ENCODE results near the gene TAF11L14.
"Not testable (repeated sequence)": the region's sequence is repeated elsewhere in the genome, so short reads cannot be mapped to it uniquely, and the experiment has no call there.

Gene TAF11L14

DNA sequence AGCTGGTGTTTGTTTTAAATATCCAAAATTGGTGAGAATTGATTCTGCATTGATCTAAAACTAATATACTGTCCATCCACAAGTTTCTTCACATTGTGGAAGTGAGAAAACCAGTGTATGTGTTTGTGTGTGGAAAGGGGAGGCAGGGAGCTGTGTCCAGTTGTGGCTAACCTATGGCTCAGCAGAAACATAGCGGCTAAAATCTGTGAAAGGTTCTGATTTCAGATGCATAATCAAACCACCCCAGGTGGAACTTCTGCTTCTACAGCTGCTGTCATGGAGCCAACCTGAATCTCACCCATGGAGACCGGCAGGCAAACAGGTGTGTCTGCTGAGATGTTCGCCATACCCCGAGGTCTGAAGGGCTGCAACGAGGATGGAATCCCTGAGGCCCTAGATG is at the start of gene TAF11L14:
Gene TAF11L14, plus strand, starts transcription at position 301 of the 400 bp plus-strand sequence.
- DNase-seq (ENCODE audit: low spot score), result no peak

DNA sequence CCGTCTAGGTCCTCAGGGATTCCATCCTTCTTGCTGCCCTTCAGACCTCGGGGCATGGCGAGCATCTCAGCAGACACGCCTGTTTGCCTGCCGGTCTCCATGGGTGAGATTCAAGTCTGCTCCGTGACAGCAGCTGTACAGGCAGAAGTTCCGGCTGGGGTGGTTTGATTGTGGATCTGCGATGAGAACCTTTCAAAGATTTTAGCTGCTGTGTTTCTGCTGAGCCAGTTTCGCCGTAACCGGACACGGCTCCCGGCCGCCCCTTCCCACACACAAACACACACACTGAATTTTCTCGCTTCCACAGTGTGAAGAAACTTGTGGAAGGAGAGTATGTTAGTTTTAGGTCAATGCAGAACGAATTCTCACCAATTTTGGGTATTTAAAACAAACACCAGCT is 48.6 kb upstream of the TAF11L14 start, which contains the start of gene TAF11L7:
Gene TAF11L7, minus strand, starts transcription at position 101 of the 400 bp plus-strand sequence.
- not testable (repeated sequence) for DNase-seq (ENCODE audit: low spot score)

GRCh38 chr5:17590860-17591259 is 43.4 kb upstream of the TAF11L14 start, which contains the start of gene TAF11L8:
Gene TAF11L8 (minus strand): TSS chr5:17590960.
- not testable (repeated sequence) for DNase-seq (ENCODE audit: low spot score)

- DNase-seq (ENCODE audit: low spot score), result not testable (repeated sequence)
Observed at GRCh38 chr5:17594255-17594654, 40.0 kb upstream of the TAF11L14 start, which contains the start of gene TAF11L9. Gene TAF11L9 (minus strand): TSS chr5:17594394.

- not testable (repeated sequence) for DNase-seq (ENCODE audit: low spot score)
Observed at GRCh38 chr5:17597728-17598127, 36.5 kb upstream of the TAF11L14 start, which contains the start of gene TAF11L10. Gene TAF11L10 (minus strand): TSS chr5:17597828.

DNA sequence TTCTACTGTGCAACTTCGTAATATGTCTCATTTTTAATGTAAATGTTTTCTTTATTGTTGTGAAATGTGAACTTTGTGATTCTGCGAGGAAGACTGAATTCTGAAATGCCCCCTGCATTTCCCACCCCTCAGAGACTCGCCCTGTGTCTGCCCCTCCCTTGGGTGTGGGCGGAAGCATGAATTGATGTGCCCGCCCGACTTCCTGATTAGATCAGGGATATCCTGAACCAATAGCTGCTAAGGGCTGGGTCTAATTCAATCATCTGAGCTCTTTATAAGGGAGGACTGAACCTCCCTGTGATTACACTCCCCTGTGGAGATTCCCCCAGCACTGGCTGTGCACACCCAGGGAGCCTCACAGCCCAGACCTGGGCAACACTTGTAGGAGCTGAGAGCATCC is 30.4 kb upstream of the TAF11L14 start, which contains the start of gene TAF11L11:
Gene TAF11L11, plus strand, starts transcription at position 304 of the 400 bp plus-strand sequence.
- DNase-seq (ENCODE audit: low spot score), result not testable (repeated sequence)

GRCh38 chr5:17604951-17605350 is 29.3 kb upstream of the TAF11L14 start:
- DNase-seq (ENCODE audit: low spot score), result no peak

DNA sequence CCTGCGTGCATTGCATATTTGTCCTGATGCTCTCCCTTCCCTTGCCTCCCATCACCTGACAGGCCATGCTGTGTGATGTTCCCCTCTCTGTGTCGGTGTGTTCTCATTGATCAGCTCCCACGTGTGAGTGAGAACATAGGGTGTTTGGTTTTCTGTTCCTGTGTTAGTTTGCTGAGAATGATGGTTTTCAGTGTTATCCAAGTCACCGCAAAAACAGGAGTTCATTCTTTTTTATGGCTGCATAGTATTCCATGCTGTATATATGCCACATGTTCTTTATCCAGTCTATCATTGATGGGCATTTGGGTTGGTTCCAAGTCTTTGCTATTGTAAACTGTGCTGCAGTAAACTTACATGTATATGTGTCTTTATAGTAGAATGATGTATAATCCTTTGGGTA is 26.8 kb upstream of the TAF11L14 start:
- not testable (repeated sequence) for DNase-seq (ENCODE audit: low spot score)

DNA sequence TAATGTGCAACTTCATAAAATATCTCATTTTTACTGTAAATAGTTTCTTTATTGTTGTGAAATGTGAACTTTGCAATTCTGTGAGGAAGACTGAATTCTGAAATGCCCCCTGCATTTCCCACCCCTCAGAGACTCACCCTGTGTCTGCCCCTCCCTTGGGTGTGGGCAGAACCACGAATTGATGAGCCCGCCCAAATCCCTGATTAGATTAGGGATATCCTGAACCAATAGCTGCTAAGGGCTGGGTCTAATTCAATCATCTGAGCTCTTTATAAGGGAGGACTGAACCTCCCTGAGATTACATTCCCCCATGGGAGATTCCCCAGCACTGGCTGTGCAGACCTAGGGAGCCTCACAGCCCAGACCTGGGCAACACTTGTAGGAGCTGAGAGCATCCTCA is 24.2 kb upstream of the TAF11L14 start, which contains the start of gene TAF11L12:
Gene TAF11L12, plus strand, starts transcription at position 301 of the 400 bp plus-strand sequence.
- DNase-seq (ENCODE audit: low spot score), result not testable (repeated sequence)

GRCh38 chr5:17614872-17615605 is 19.2 kb upstream of the TAF11L14 start:
- DNase-seq (ENCODE audit: low spot score), result no peak

DNA sequence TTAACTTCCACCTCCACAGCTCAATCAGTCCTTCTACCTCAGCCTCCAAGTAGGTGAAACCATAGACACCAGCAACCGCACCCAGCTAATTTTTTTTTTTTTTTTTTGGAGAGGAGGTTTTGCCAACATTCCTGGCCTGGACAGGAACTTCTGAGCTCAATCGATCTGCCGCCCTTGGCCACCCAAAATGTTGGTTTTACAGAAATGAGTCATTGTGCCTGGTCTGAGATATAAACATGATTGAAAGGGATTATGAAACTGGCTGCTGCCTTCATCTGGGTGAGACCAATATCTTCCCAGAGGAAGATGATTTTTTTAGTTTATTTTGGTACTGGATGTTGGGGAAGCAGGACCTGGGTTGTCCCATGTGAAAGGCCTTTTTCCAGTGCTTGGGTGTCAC is 14.9 kb upstream of the TAF11L14 start:
- DNase-seq (ENCODE audit: low spot score), result no peak

DNA sequence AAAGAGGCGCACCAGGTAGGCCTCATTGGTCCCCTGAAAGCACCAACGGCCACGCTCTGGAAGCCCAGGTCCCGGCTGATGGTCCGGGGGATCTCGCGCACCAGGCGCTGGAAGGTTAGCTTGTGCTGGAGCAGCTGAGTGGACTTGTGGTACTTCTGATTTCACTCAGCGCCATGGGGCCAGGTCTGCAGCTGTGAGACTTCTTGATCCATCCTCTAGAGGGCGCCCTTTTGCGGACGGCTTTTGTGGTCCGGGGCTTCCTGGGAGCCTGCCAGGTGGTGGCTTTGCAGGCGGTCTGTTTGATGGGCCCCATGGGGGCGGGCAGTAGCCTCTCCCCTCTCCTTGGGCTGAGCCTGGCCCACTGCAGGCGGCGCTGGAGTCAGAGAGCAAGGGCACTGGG is 13.6 kb upstream of the TAF11L14 start:
- no peak for DNase-seq (ENCODE audit: low spot score)

GRCh38 chr5:17625686-17626085 is 8.6 kb upstream of the TAF11L14 start:
- DNase-seq (ENCODE audit: low spot score), result no peak

DNA sequence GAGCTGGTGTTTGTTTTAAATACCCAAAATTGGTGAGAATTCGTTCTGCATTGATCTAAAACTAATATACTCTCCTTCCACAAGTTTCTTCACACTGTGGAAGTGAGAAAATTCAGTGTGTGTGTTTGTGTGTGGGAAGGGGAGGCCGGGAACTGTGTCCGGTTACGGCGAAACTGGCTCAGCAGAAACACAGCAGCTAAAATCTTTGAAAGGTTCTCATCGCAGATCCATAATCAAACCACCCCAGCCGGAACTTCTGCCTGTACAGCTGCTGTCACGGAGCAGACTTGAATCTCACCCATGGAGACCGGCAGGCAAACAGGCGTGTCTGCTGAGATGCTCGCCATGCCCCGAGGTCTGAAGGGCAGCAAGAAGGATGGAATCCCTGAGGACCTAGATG is 2.5 kb upstream of the TAF11L14 start, which contains the start of gene TAF11L13:
Gene TAF11L13, plus strand, starts transcription at position 301 of the 400 bp plus-strand sequence.
- not testable (repeated sequence) for DNase-seq (ENCODE audit: low spot score)

GRCh38 chr5:17649232-17649631 is 15.0 kb downstream of the TAF11L14 start:
- DNase-seq (ENCODE audit: low spot score), result not testable (repeated sequence)

GRCh38 chr5:17655201-17655759 is 21.0 kb downstream of the TAF11L14 start:
- DNase-seq (ENCODE audit: low spot score), result not testable (repeated sequence)

DNA sequence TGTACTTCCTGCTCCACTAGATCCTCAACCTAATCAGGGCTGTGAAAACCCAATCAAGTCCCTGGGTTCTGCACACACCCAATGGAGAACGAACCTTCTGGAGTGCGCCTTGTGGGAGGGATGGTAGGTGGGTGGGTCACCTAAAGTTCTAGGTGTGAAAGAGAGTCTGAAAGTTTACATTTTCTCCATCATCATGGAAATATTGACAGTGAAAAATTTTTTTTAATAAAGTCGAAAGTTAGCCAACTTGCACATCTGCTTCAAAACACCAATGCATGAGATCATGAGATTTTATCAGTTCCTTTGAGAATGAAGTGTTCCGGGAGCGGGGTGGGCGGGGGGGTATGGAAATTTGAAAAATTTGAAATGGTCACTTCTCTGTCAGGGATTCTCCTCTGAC is 21.7 kb downstream of the TAF11L14 start:
- no peak for DNase-seq (ENCODE audit: low spot score)

DNA sequence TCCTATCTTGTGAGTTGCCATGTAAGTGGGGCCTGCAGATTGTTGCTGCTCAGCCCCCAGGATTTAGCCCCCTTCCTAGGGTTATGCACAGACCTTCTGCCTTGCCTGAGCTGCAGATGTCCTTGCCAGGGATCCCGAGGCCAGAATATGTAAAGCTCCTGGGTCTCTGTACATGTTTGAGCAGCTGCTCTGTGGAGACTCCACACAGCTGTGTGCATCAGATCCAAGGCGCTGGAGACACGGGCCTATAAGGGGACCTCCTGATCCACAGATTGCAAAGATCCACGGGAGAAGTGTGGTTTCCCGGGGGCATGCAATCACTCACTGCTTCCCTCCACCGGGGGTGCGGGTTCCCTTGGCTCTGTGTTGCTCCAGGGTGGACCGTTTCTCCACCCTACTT is 28.9 kb downstream of the TAF11L14 start:
- no peak for DNase-seq (ENCODE audit: low spot score)

- DNase-seq (ENCODE audit: low spot score), result no peak
Observed at GRCh38 chr5:17665836-17666235, 31.6 kb downstream of the TAF11L14 start.

DNA sequence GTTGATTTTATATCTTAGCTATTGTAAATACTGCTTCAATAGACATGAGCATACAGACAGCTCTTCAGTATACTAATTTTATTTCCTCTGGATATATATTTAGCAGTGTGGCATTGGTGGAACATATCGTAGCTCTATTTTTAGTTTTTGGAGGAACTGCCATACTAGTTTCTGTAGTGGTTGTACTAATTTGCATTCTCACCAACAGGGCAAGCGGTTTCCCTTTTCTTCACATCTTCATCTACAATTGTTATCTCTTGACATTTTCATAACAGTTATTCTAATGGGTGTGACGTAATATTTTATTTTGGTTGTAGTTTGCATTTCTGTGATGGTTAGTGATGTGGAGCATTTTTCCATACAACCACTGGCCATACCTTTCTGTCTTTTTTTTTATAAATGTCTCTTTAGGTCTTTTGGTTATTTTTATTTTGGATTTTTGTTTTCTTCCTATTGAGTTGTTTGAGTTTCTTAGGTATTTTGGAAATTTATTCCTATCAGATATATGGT is 32.5 kb downstream of the TAF11L14 start:
- no peak for DNase-seq (ENCODE audit: low spot score)

DNA sequence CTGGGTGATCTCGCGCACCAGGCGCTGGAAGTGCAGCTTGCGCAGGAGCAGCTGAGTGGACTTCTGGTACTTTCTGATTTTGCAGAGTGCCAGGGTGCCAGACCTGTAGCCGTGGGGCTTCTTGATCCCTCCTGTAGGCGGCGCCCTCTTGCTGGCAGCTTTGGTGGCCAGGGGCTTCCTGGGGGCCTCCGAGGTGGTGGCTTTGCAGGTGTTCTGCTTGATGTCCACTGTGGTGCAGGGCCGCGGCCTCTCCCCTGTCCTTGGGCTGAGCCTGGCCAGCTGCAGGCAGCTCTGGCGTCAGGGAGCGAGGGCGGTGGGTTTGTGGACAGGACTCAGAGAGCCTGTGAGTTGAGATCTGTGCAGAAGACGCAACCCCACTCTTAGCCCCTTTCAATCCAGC is 36.1 kb downstream of the TAF11L14 start:
- no peak for DNase-seq (ENCODE audit: low spot score)

DNA sequence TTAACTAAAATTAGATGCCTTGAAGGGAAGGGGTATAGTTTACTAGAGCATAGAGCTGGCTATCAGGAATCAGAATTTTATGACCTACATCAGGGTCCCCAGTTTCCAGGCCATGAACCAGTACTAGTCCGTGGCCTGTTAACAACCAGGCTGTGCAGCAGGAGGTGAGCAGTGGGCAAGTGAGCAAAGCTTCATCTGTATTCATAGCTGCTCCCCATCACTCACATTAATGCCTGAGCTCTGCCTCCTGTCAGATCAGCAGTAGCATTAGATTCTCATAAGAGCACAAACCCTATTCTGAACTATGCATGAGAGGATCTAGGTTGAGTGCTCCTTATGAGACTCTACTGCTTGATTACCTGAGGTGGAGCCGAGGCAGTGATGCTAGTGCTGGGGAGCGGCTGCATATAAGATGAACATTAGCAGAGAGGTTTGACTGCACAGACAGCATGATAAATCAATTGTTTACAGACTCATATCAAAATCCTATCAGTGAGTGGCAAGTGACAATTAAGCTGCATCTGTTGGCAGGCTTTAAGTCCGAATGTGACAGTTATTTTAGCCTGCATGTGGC is 44.6 kb downstream of the TAF11L14 start:
- no peak for DNase-seq (ENCODE audit: low spot score)

Data from ecto neural progenitor cell (in vitro differentiated cells).